PC-3 (cell line): ENCODE results near the gene NFKB1. TPM values are rescaled to one million over a fixed set of nuclear protein-coding genes. Genes with fewer than 3 reads are reported as not detected.

ENCODE experiments used
- ATAC-seq: fragments of 200-7000 bp; cut with Tn5 transposase; 2 replicates; pipeline ENCODE4 v1.9.1; 2020; ENCODE audit warnings: mild to moderate bottlenecking, moderate library complexity
- BruUV-seq: library from RNA; stranded (reverse); fragments of 400-500 nt; replicated peaks from 2 replicates; lab custom pipeline; 2021; lab: Mats Ljungman, UMichigan
- CTCF ChIA-PET: fragments of 300-600 bp; sonication (Branson Sonifier 250); formaldehyde crosslinking; loops from one replicate; lab custom pipeline; 2022; ENCODE audit warnings: antibody characterized with exemption; lab: Charles Lee
- POLR2A ChIA-PET: fragments of 300-600 bp; sonication (Branson Sonifier 250); formaldehyde crosslinking; loops from one replicate; lab custom pipeline; 2022; ENCODE audit warnings: antibody characterized with exemption; ENCODE audit not compliant: unreplicated experiment; lab: Charles Lee
- DNase-seq: peaks from one replicate; pipeline ENCODE4 v3.0.0-alpha.2; 2015
- H2AFZ ChIP-seq: fragments of 300-600 bp; sonication (generic); 2 replicates; pipeline ENCODE4 v1.6.0; 2016; ENCODE audit warnings: antibody characterized with exemption, low read length
- H3F3A ChIP-seq: fragments of 300-600 bp; sonication (generic); one replicate; pipeline ENCODE4 v1.6.0; 2017; ENCODE audit warnings: antibody characterized with exemption, low read length, control low read depth, mild to moderate bottlenecking; ENCODE audit not compliant: unreplicated experiment
- H3K27ac ChIP-seq: fragments of 300-600 bp; sonication (generic); 2 replicates; pipeline ENCODE4 v1.5.1; 2016; ENCODE audit warnings: mild to moderate bottlenecking, low read length
- H3K27me3 ChIP-seq: fragments of 300-600 bp; sonication (generic); 2 replicates; pipeline ENCODE4 v1.6.1; 2016; ENCODE audit warnings: low read length, mixed read lengths
- H3K36me3 ChIP-seq: fragments of 300-600 bp; sonication (generic); 2 replicates; pipeline ENCODE4 v1.6.1; 2016; ENCODE audit warnings: low read depth, mixed run types, low read length, mixed read lengths
- H3K4me1 ChIP-seq: fragments of 300-600 bp; sonication (generic); 2 replicates; pipeline ENCODE4 v1.5.1; 2016; ENCODE audit warnings: low read length; ENCODE audit not compliant: insufficient read depth
- H3K4me2 ChIP-seq: fragments of 300-600 bp; sonication (generic); 2 replicates; pipeline ENCODE4 v1.6.0; 2016; ENCODE audit warnings: low read length
- H3K4me3 ChIP-seq: fragments of 300-600 bp; sonication (generic); 2 replicates; pipeline ENCODE4 v1.5.1; 2016; ENCODE audit warnings: mild to moderate bottlenecking, low read length, mixed read lengths
- H3K79me2 ChIP-seq: fragments of 300-600 bp; sonication (generic); 2 replicates; pipeline ENCODE4 v1.6.1; 2017; ENCODE audit warnings: low read length, mixed read lengths
- H3K9ac ChIP-seq: fragments of 300-600 bp; sonication (generic); 2 replicates; pipeline ENCODE4 v1.6.0; 2016; ENCODE audit warnings: mild to moderate bottlenecking, low read length
- H3K9me2 ChIP-seq: fragments of 300-600 bp; sonication (generic); replicated peaks from 2 replicates; pipeline ENCODE4 v1.6.1; 2016; ENCODE audit warnings: mixed run types, low read length, mixed read lengths
- H3K9me3 ChIP-seq: fragments of 300-600 bp; sonication (generic); 2 replicates; pipeline ENCODE4 v1.6.1; 2016; ENCODE audit warnings: low read length, mixed read lengths
- H4K20me1 ChIP-seq: fragments of 300-600 bp; sonication (generic); 2 replicates; pipeline ENCODE4 v1.6.1; 2016; ENCODE audit warnings: low read length, mixed read lengths
- EZH2 ChIP-seq: fragments of 300-600 bp; sonication (generic); IDR thresholded peaks from one replicate; pipeline ENCODE4 v1.6.1; 2017; ENCODE audit warnings: antibody characterized with exemption, mild to moderate bottlenecking, low read length; ENCODE audit not compliant: unreplicated experiment
- EZH2phosphoT487 ChIP-seq: fragments of 300-600 bp; sonication (generic); IDR thresholded peaks from 2 replicates; pipeline ENCODE4 v1.6.1; 2018; ENCODE audit warnings: mild to moderate bottlenecking, antibody characterized with exemption, low read length, borderline replicate concordance
- intact Hi-C: fragments of 100-400 bp; cut with micrococcal nuclease; formaldehyde crosslinking; loops from 2 replicates; pipeline ENCODE4 v1.9.0; 2023
- total RNA-seq: library from RNA; depleted of rRNA; stranded (reverse); fragments of >200 nt; gene quantifications from 2 replicates; pipeline ENCODE4 v1.2.3, GENCODE V29; 2014
- TF ChIP-seq, protein P1 (sequence below): fragments of 300-600 bp; sonication (generic); conservative IDR thresholded peaks from 2 replicates; pipeline ENCODE4 v1.5.1; 2017; ENCODE audit warnings: antibody characterized with exemption, low read depth, mild to moderate bottlenecking, low read length

Gene NFKB1
- total RNA-seq, 1 experiment from 2014 or later = 22.2 TPM

- ChIA-PET POLR2A (no interaction called here), CTCF (no interaction called here)
- no TSS peak for BruUV-seq
- Histone ChIP-seq H3K4me1 (peaks cover 49% of the 10 kb centered on the region), H3K9me3 (no peaks in the 10 kb centered on the region), H3K9ac (peak overlapping the region; percentile 7; the same call in 1 of the 2 replicates), H2AFZ (no peak overlapping the region), H4K20me1 (no peaks in the 10 kb centered on the region), H3K27ac (peak overlapping the region; percentile 52), H3K4me3 (no peak overlapping the region), H3K79me2 (no peaks in the 10 kb centered on the region), H3K9me2 (no peaks in the 10 kb centered on the region), H3K4me2 (0 out of 2 replicates have a peak overlapping the region, but pooled peaks have one; percentile 10), H3K27me3 (no peaks in the 10 kb centered on the region), H3K36me3 (peaks cover 40% of the 10 kb centered on the region), H3F3A (no peaks in the 10 kb centered on the region)
- ATAC-seq (no peak), DNase-seq (no peak)
- TF ChIP-seq EZH2phosphoT487 = no peak
- intact Hi-C loops = loop anchor here (5.0 kb wide), 1 partner anchor 96 kb away; the partner anchor contains the start of gene NFKB1
Observed at GRCh38 chr4:102598086-102598761, 97.1 kb downstream of the NFKB1 start.

- no peaks in the 10 kb centered on the region for H3K27me3 ChIP-seq
- no peaks in the 10 kb centered on the region for H4K20me1 ChIP-seq
- DNase-seq (peak; percentile 8), ATAC-seq (peak; percentile 48)
- intact Hi-C loops = loop anchor here (5.0 kb wide), 1 partner anchor 97 kb away; the partner anchor contains the start of gene NFKB1
- no peaks in the 10 kb centered on the region for H3K9me2 ChIP-seq
- no TSS peak for BruUV-seq
- H3K9me3 ChIP-seq = no peaks in the 10 kb centered on the region
- POLR2A ChIA-PET = no interaction called here
- no peak for TF ChIP-seq EZH2phosphoT487
- TF ChIP-seq, protein P1, sequence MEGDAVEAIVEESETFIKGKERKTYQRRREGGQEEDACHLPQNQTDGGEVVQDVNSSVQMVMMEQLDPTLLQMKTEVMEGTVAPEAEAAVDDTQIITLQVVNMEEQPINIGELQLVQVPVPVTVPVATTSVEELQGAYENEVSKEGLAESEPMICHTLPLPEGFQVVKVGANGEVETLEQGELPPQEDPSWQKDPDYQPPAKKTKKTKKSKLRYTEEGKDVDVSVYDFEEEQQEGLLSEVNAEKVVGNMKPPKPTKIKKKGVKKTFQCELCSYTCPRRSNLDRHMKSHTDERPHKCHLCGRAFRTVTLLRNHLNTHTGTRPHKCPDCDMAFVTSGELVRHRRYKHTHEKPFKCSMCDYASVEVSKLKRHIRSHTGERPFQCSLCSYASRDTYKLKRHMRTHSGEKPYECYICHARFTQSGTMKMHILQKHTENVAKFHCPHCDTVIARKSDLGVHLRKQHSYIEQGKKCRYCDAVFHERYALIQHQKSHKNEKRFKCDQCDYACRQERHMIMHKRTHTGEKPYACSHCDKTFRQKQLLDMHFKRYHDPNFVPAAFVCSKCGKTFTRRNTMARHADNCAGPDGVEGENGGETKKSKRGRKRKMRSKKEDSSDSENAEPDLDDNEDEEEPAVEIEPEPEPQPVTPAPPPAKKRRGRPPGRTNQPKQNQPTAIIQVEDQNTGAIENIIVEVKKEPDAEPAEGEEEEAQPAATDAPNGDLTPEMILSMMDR = no peak
- TF ChIP-seq EZH2 = no peak
- peak overlapping the region; percentile 52 for H3K27ac ChIP-seq
- peaks cover 40% of the 10 kb centered on the region for H3K36me3 ChIP-seq
- peaks cover 42% of the 10 kb centered on the region for H3K4me1 ChIP-seq
- no peak overlapping the region for H3K4me3 ChIP-seq
- no peaks in the 10 kb centered on the region for H3K79me2 ChIP-seq
- no peak overlapping the region for H2AFZ ChIP-seq
- CTCF ChIA-PET = no interaction called here
- H3K9ac ChIP-seq = peak overlapping the region; percentile 7; the same call in 1 of the 2 replicates
- H3F3A ChIP-seq = no peaks in the 10 kb centered on the region
- peak overlapping the region; percentile 10; the same call in 1 of the 2 replicates for H3K4me2 ChIP-seq
Observed at GRCh38 chr4:102598762-102599374, 97.7 kb downstream of the NFKB1 start.

DNA sequence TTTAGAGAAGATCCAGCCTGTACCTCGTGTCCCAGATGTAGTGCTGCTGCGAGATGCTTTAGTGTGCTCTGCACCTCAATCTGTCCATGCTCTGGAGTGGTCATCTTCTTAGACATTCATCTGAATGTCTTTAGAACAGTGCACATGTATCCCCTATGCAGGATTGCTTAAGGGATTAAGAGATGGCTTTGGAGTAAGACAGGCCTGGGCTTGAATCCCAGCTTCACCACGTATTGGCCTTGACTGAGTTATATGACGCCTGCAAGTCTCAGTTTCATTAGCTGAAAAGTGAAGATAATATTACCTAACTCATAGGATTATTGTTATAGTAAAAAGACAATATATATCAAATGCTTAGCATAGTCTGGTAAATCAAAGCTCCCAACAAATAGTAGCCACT is 98.3 kb downstream of the NFKB1 start:
- H3K36me3 ChIP-seq = peaks cover 39% of the 10 kb centered on the region
- no peak overlapping the region for H3K4me3 ChIP-seq
- no peaks in the 10 kb centered on the region for H3K9me3 ChIP-seq
- POLR2A ChIA-PET = no interaction called here
- DNase-seq = no peak
- no peaks in the 10 kb centered on the region for H3F3A ChIP-seq
- no peaks in the 10 kb centered on the region for H3K79me2 ChIP-seq
- no peak overlapping the region for H3K4me2 ChIP-seq
- H3K9me2 ChIP-seq = no peaks in the 10 kb centered on the region
- CTCF ChIA-PET = no interaction called here
- ATAC-seq = no peak
- intact Hi-C loops = loop anchor here (5.0 kb wide), 1 partner anchor 97 kb away; the partner anchor contains the start of gene NFKB1
- BruUV-seq = no TSS peak
- TF ChIP-seq, protein P1 = no peak
- no peak for TF ChIP-seq EZH2
- no peaks in the 10 kb centered on the region for H3K27me3 ChIP-seq
- H3K4me1 ChIP-seq = peaks cover 37% of the 10 kb centered on the region
- no peak overlapping the region for H3K9ac ChIP-seq
- H2AFZ ChIP-seq = no peak overlapping the region
- H4K20me1 ChIP-seq = no peaks in the 10 kb centered on the region
- H3K27ac ChIP-seq = peak overlapping the region; percentile 8; the same call in 1 of the 2 replicates
